Sigmoid colon (tissue), 7 donors: ENCODE measurements around the gene IRGQ. TPM values are rescaled to one million over a fixed set of nuclear protein-coding genes. Genes with fewer than 3 reads are reported as not detected.

Source experiments
- DNase-seq: peaks from one replicate; pipeline ENCODE4 v3.0.0-alpha.2; 2019
- H3K27ac ChIP-seq, 4 donors: fragments of 200-600 bp; sonication (generic); one replicate each; pipeline ENCODE4 v1.5.1; 2016 to 2019; ENCODE audit warnings: mild to moderate bottlenecking in 1 of 4
- H3K27me3 ChIP-seq, 3 donors: fragments of 200-600 bp; sonication (generic); one replicate each; pipeline ENCODE4 v1.5.1; 2019; ENCODE audit warnings: mild to moderate bottlenecking in 1 of 3
- H3K36me3 ChIP-seq, 4 donors: fragments of 200-600 bp; sonication (generic); one replicate each; pipeline ENCODE4 v1.5.1; 2016 to 2019
- H3K4me1 ChIP-seq, 4 donors: fragments of 200-600 bp; sonication (generic); one replicate each; pipeline ENCODE4 v1.5.1; 2017 to 2019
- H3K4me3 ChIP-seq, 4 donors: fragments of 200-600 bp; sonication (generic); one replicate each; pipeline ENCODE4 v1.5.1; 2017 to 2019; ENCODE audit warnings: mild to moderate bottlenecking in 2 of 4, moderate library complexity in 1 of 4
- H3K9me3 ChIP-seq, 4 donors: fragments of 200-600 bp in 3 of 4; sonication (generic) in 3 of 4; one replicate each; pipeline versions ENCODE4 v1.5.1 to v1.6.1; 2013 to 2019
- CTCF ChIP-seq, 4 experiments: fragments of 450-650 bp in 3 of 4; fragments of 200-600 bp in 1 of 4; IDR thresholded peaks; one replicate each; pipeline ENCODE4 v1.5.1; 2016 to 2019; ENCODE audit warnings: antibody characterized with exemption in 4 of 4, mild to moderate bottlenecking in 3 of 4, moderate library complexity in 2 of 4
- EP300 ChIP-seq, 4 donors: sonication (generic); formaldehyde crosslinking; IDR thresholded peaks; one replicate each; pipeline ENCODE4 v1.6.1; 2017; ENCODE audit warnings: antibody characterized with exemption in 4 of 4
- POLR2A ChIP-seq, 2 donors: fragments of 450-650 bp; IDR thresholded peaks; one replicate each; pipeline ENCODE4 v1.6.1; 2016; ENCODE audit warnings: antibody characterized with exemption in 2 of 2, mild to moderate bottlenecking in 2 of 2, moderate library complexity in 2 of 2
- POLR2AphosphoS5 ChIP-seq, 4 donors: sonication (generic); formaldehyde crosslinking; IDR thresholded peaks; one replicate each; pipeline ENCODE4 v1.6.1; 2017; ENCODE audit warnings: antibody characterized with exemption in 4 of 4
- WGBS, 2 donors: extraction: QIAGEN DNeasy Blood & Tissue Kit; methylation state at CpG; one replicate each; pipeline ENCODE4 v1.1.7; 2013; 5-methylcytosine and 5-hydroxymethylcytosine counted together
- intact Hi-C: fragments of 100-400 bp; cut with DNase I; formaldehyde crosslinking; loops from one replicate; pipeline ENCODE4 v1.15.1; 2023
- polyA plus RNA-seq, 3 donors: library from polyadenylated mRNA; stranded (reverse); fragments of 200-250 nt; gene quantifications; one replicate each; pipeline ENCODE4 v1.2.3, GENCODE V29; 2013
- total RNA-seq, 4 donors: library from RNA; depleted of rRNA; stranded (reverse); fragments of >200 nt; gene quantifications; one replicate each; pipeline ENCODE4 v1.1.0, GENCODE V29; 2016
- donor health status: healthy with polysubstance abuse.
- donor health status: Bipolar disorder and iron deficiency.
- donor health status: healthy.

Gene IRGQ
- total and polyA plus RNA-seq, 7 donors, result 3.9 to 24.4 (median 13.5) TPM

GRCh38 chr19:43575955-43576878 is 19.7 kb downstream of the IRGQ start:
- TF ChIP-seq EP300 (IDR thresholded peaks at IDR 0.05), result no peak
- no peak for TF ChIP-seq POLR2AphosphoS5 (IDR thresholded peaks at IDR 0.05)
- no peak for TF ChIP-seq POLR2A (IDR thresholded peaks at IDR 0.05)
- no peak for TF ChIP-seq CTCF (IDR thresholded peaks at IDR 0.05)
- WGBS, 2 donors, result 70 to 74% methylated on average over 37 of the region's 37 CpGs
- H3K4me1 ChIP-seq, result peaks cover 0 to 31% (median 28%) of the 10 kb centered on the region in 4 donors
- H3K27ac ChIP-seq, result peak overlapping the region; percentile 69 to 86 (median 78)
- H3K4me3 ChIP-seq, result peak overlapping the region; percentile 16 to 77 (median 50)
- intact Hi-C loops, result loop anchor here (1.0 kb wide), 1 partner anchor 20 kb away; the partner anchor contains the start of genes IRGQ and ZNF576
- H3K9me3 ChIP-seq, result no peaks in the 10 kb centered on the region
- DNase-seq, result no peak
- H3K27me3 ChIP-seq, result no peaks in the 10 kb centered on the region
- peaks cover 0 to 8% (median 0%) of the 10 kb centered on the region in 4 donors for H3K36me3 ChIP-seq

GRCh38 chr19:43575156-43575950 is 20.6 kb downstream of the IRGQ start, which contains the start of the genes PINLYP and XRCC1:
TSS of gene PINLYP (plus strand) at chr19:43575801. CDS start at chr19:43577192, 1,391 bp downstream.
TSS of gene XRCC1 (minus strand) at chr19:43575527. CDS start at chr19:43575458, 69 bp downstream.
- intact Hi-C loops, result loop anchor here (1.0 kb wide), 1 partner anchor 21 kb away; the partner anchor contains the start of genes IRGQ and ZNF576
- DNase-seq, result peak; percentile 99
- peak within 1 kb of the TSS; percentile 86 to 88 (median 86) for H3K27ac ChIP-seq
- peak within 1 kb of the TSS; percentile 58 to 79 (median 76) for H3K4me3 ChIP-seq
- TF ChIP-seq POLR2AphosphoS5 (IDR thresholded peaks at IDR 0.05) (peak; percentile 66 to 82 (median 80)), CTCF (IDR thresholded peaks at IDR 0.05) (no peak), POLR2A (IDR thresholded peaks at IDR 0.05) (peak in 1 of 2 donors; percentile 37), EP300 (IDR thresholded peaks at IDR 0.05) (peak in 1 of 4 donors; percentile 26)
- H3K4me1 ChIP-seq, result peaks cover 0 to 23% (median 20%) of the 10 kb centered on the region in 4 donors
- 0% methylated on average over 51 of the region's 51 CpGs for WGBS, 2 donors
- H3K9me3 ChIP-seq, result no peaks in the 10 kb centered on the region
- no peaks in the 10 kb centered on the region for H3K27me3 ChIP-seq
- peaks cover 0 to 9% (median 0%) of the 10 kb centered on the region in 4 donors for H3K36me3 ChIP-seq

GRCh38 chr19:43574424-43575155 is 21.3 kb downstream of the IRGQ start:
- H3K4me1 ChIP-seq, result peaks cover 0 to 17% (median 14%) of the 10 kb centered on the region in 4 donors
- no peak for DNase-seq
- peak overlapping the region; percentile 86 to 88 (median 86) for H3K27ac ChIP-seq
- H3K27me3 ChIP-seq, result no peaks in the 10 kb centered on the region
- intact Hi-C loops, result loop anchor here (1.0 to 5.0 kb wide), 2 partner anchors 22 to 37 kb away; partner anchors contain the start of genes IRGQ and ZNF576
- TF ChIP-seq POLR2AphosphoS5 (IDR thresholded peaks at IDR 0.05) (no peak), CTCF (IDR thresholded peaks at IDR 0.05) (no peak), POLR2A (IDR thresholded peaks at IDR 0.05) (no peak), EP300 (IDR thresholded peaks at IDR 0.05) (no peak)
- H3K4me3 ChIP-seq, result peak overlapping the region; percentile 58 to 79 (median 76)
- H3K36me3 ChIP-seq, result peaks cover 0 to 9% (median 0%) of the 10 kb centered on the region in 4 donors
- no peaks in the 10 kb centered on the region for H3K9me3 ChIP-seq
- whole genome bisulfite sequencing, 2 donors, result 29 to 39% methylated on average over 12 of the region's 12 CpGs

GRCh38 chr19:43572171-43572588 is 23.8 kb downstream of the IRGQ start:
- 20 to 73% methylated on average over 3 of the region's 3 CpGs for WGBS, 2 donors
- H3K9me3 ChIP-seq, result no peaks in the 10 kb centered on the region
- no peak for TF ChIP-seq POLR2AphosphoS5 (IDR thresholded peaks at IDR 0.05)
- no peak for TF ChIP-seq CTCF (IDR thresholded peaks at IDR 0.05)
- no peak for TF ChIP-seq EP300 (IDR thresholded peaks at IDR 0.05)
- no peak for TF ChIP-seq POLR2A (IDR thresholded peaks at IDR 0.05)
- no peaks in the 10 kb centered on the region for H3K27me3 ChIP-seq
- no peak for DNase-seq
- intact Hi-C loops, result loop anchor here (5.0 kb wide), 1 partner anchor 35 kb away; no protein-coding TSS in a partner anchor
- no peak overlapping the region for H3K4me3 ChIP-seq
- peaks cover 0 to 17% (median 14%) of the 10 kb centered on the region in 4 donors for H3K4me1 ChIP-seq
- H3K27ac ChIP-seq, result no peak overlapping the region
- H3K36me3 ChIP-seq, result peaks cover 0 to 9% (median 0%) of the 10 kb centered on the region in 4 donors
